Neural crest cell (in vitro differentiated cells): ENCODE measurements around the gene CRYBA2. TPM values are rescaled to one million over a fixed set of nuclear protein-coding genes. Genes with fewer than 3 reads are reported as not detected.

Experiments
- DNase-seq: peaks from one replicate; pipeline ENCODE4 v3.0.0; 2021; ENCODE audit warnings: low read depth, mixed read lengths, low spot score
- H3K27ac Mint-ChIP-seq: one replicate; pipeline ENCODE4 v1.8.0; 2021; ENCODE audit warnings: mild to moderate bottlenecking, mixed read lengths; ENCODE audit not compliant: unreplicated experiment
- H3K27me3 Mint-ChIP-seq: 2 replicates; pipeline ENCODE4 v1.8.0; 2021; ENCODE audit warnings: low read depth, mild to moderate bottlenecking, mixed read lengths
- H3K36me3 Mint-ChIP-seq: 2 replicates; pipeline ENCODE4 v1.8.0; 2021; ENCODE audit warnings: low read depth, mild to moderate bottlenecking, mixed read lengths
- H3K4me1 Mint-ChIP-seq: 2 replicates; pipeline ENCODE4 v1.8.0; 2021; ENCODE audit warnings: mixed read lengths
- H3K4me3 Mint-ChIP-seq: one replicate; pipeline ENCODE4 v1.8.0; 2021; ENCODE audit warnings: mild to moderate bottlenecking, mixed read lengths
- H3K9me3 Mint-ChIP-seq: 2 replicates; pipeline ENCODE4 v1.8.0; 2021; ENCODE audit warnings: mixed read lengths
- CTCF ChIP-seq: fragments of 200-600 bp; sonication (generic); conservative IDR thresholded peaks from 2 replicates; pipeline ENCODE4 v1.5.0; 2021; ENCODE audit warnings: antibody characterized with exemption, mild to moderate bottlenecking
- total RNA-seq: library from RNA; stranded (reverse); gene quantifications from 2 replicates; pipeline ENCODE4 v1.2.1, GENCODE V29; 2021

The CRYBA2 gene
- total RNA-seq, 1 donor from 2014 or later, result not detected

GRCh38 chr2:218986148-218986761 lies 7.0 kb downstream of the CRYBA2 start:
- no peak overlapping the region for H3K4me3 Mint-ChIP-seq
- TF ChIP-seq CTCF, result no peak

GRCh38 chr2:218985325-218986091 lies 7.7 kb downstream of the CRYBA2 start:
- peaks cover 94% of the 10 kb centered on the region for H3K27me3 Mint-ChIP-seq
- peaks cover 9% of the 10 kb centered on the region for H3K4me1 Mint-ChIP-seq
- no peaks in the 10 kb centered on the region for H3K9me3 Mint-ChIP-seq
- H3K4me3 Mint-ChIP-seq, result no peak overlapping the region
- no peak for TF ChIP-seq CTCF
- H3K36me3 Mint-ChIP-seq, result no peaks in the 10 kb centered on the region
- no peak for DNase-seq
- no peak overlapping the region for H3K27ac Mint-ChIP-seq

More at GRCh38 chr2:218986148-218986761, 7.0 kb downstream of the CRYBA2 start:
- no peaks in the 10 kb centered on the region for H3K9me3 Mint-ChIP-seq
- H3K27ac Mint-ChIP-seq, result no peak overlapping the region
- no peaks in the 10 kb centered on the region for H3K36me3 Mint-ChIP-seq
- no peak for DNase-seq
- peaks cover 5% of the 10 kb centered on the region for H3K4me1 Mint-ChIP-seq
- peaks cover 95% of the 10 kb centered on the region for H3K27me3 Mint-ChIP-seq

GRCh38 chr2:218985021-218985324 lies 8.2 kb downstream of the CRYBA2 start, which contains the start of gene FEV:
Gene FEV, minus strand, starts transcription at chr2:218985184. Its CDS starts 109 bp downstream, at chr2:218985075.
- Mint-ChIP-seq H3K27ac (no peak within 1 kb of the TSS), H3K9me3 (no peaks in the 10 kb centered on the region), H3K4me1 (peaks cover 9% of the 10 kb centered on the region), H3K27me3 (peaks cover 94% of the 10 kb centered on the region), H3K36me3 (no peaks in the 10 kb centered on the region), H3K4me3 (peak within 1 kb of the TSS; percentile 52)
- no peak for TF ChIP-seq CTCF
- no peak for DNase-seq

- no peaks in the 10 kb centered on the region for H3K9me3 Mint-ChIP-seq
- no peak for DNase-seq
- H3K4me3 Mint-ChIP-seq, result peak overlapping the region; percentile 52
- H3K27me3 Mint-ChIP-seq, result peaks cover 94% of the 10 kb centered on the region
- no peaks in the 10 kb centered on the region for H3K36me3 Mint-ChIP-seq
- peaks cover 9% of the 10 kb centered on the region for H3K4me1 Mint-ChIP-seq
- no peak overlapping the region for H3K27ac Mint-ChIP-seq
- TF ChIP-seq CTCF, result no peak
These were observed 8.8 kb downstream of the CRYBA2 start for GRCh38 chr2:218984239-218985020.

- Mint-ChIP-seq H3K4me3 (no peak overlapping the region), H3K4me1 (peaks cover 9% of the 10 kb centered on the region), H3K9me3 (no peaks in the 10 kb centered on the region), H3K36me3 (no peaks in the 10 kb centered on the region), H3K27ac (no peak overlapping the region), H3K27me3 (peaks cover 94% of the 10 kb centered on the region)
- no peak for TF ChIP-seq CTCF
- no peak for DNase-seq
These were observed 9.3 kb downstream of the CRYBA2 start for GRCh38 chr2:218983934-218984238.
